ENCODE measurements around the gene IL22. TPM values are rescaled to one million over a fixed set of nuclear protein-coding genes. Genes with fewer than 3 reads are reported as not detected.

Gene IL22
- total and polyA plus RNA-seq, 4 donors = not detected

- no peaks in the 10 kb centered on the region for H3K4me1 ChIP-seq (ENCODE audit: control insufficient read depth in 4 of 4, insufficient read depth in 4 of 4, low read length in 3 of 4)
- TF ChIP-seq, protein P1, sequence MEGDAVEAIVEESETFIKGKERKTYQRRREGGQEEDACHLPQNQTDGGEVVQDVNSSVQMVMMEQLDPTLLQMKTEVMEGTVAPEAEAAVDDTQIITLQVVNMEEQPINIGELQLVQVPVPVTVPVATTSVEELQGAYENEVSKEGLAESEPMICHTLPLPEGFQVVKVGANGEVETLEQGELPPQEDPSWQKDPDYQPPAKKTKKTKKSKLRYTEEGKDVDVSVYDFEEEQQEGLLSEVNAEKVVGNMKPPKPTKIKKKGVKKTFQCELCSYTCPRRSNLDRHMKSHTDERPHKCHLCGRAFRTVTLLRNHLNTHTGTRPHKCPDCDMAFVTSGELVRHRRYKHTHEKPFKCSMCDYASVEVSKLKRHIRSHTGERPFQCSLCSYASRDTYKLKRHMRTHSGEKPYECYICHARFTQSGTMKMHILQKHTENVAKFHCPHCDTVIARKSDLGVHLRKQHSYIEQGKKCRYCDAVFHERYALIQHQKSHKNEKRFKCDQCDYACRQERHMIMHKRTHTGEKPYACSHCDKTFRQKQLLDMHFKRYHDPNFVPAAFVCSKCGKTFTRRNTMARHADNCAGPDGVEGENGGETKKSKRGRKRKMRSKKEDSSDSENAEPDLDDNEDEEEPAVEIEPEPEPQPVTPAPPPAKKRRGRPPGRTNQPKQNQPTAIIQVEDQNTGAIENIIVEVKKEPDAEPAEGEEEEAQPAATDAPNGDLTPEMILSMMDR (IDR thresholded peaks at IDR 0.05; ENCODE audit: low read depth, low read length, missing input control) = no peak
- no peak for TF ChIP-seq JUND (IDR thresholded peaks at IDR 0.05)
- TF ChIP-seq, protein P2, sequence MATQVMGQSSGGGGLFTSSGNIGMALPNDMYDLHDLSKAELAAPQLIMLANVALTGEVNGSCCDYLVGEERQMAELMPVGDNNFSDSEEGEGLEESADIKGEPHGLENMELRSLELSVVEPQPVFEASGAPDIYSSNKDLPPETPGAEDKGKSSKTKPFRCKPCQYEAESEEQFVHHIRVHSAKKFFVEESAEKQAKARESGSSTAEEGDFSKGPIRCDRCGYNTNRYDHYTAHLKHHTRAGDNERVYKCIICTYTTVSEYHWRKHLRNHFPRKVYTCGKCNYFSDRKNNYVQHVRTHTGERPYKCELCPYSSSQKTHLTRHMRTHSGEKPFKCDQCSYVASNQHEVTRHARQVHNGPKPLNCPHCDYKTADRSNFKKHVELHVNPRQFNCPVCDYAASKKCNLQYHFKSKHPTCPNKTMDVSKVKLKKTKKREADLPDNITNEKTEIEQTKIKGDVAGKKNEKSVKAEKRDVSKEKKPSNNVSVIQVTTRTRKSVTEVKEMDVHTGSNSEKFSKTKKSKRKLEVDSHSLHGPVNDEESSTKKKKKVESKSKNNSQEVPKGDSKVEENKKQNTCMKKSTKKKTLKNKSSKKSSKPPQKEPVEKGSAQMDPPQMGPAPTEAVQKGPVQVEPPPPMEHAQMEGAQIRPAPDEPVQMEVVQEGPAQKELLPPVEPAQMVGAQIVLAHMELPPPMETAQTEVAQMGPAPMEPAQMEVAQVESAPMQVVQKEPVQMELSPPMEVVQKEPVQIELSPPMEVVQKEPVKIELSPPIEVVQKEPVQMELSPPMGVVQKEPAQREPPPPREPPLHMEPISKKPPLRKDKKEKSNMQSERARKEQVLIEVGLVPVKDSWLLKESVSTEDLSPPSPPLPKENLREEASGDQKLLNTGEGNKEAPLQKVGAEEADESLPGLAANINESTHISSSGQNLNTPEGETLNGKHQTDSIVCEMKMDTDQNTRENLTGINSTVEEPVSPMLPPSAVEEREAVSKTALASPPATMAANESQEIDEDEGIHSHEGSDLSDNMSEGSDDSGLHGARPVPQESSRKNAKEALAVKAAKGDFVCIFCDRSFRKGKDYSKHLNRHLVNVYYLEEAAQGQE (IDR thresholded peaks at IDR 0.05) = no peak
- TF ChIP-seq RAD21 (IDR thresholded peaks at IDR 0.05) = no peak
- no peak for TF ChIP-seq RXRA (IDR thresholded peaks at IDR 0.05)
- DNase-seq (ENCODE audit: low spot score) = no peak
- WGBS = 76% methylated on average over 2 of the region's 2 CpGs
- H3K27me3 ChIP-seq (ENCODE audit: control insufficient read depth in 4 of 4, insufficient read depth in 4 of 4, low read length in 3 of 4) = peaks cover 0 to 2% (median 0%) of the 10 kb centered on the region in 4 donors
- no peaks in the 10 kb centered on the region for H3K36me3 ChIP-seq (ENCODE audit: control insufficient read depth in 4 of 4, insufficient read depth in 3 of 4, low read depth in 1 of 4, low read length in 3 of 4)
- H3K9ac ChIP-seq (ENCODE audit: low read depth in 1 of 2, low read length in 2 of 2) = no peak overlapping the region
- no peaks in the 10 kb centered on the region for H3K9me3 ChIP-seq (ENCODE audit: control insufficient read depth in 4 of 4, low read length in 3 of 4)
- no peak overlapping the region for H3K4me3 ChIP-seq (ENCODE audit: low read depth in 1 of 3, low read length in 3 of 3)
- H3K27ac ChIP-seq (ENCODE audit: low read depth in 1 of 2, low read length in 2 of 2) = no peak overlapping the region
These were observed 52.5 kb downstream of the IL22 start for GRCh38 chr12:68200854-68201253.

- no peak overlapping the region for H3K4me3 ChIP-seq (ENCODE audit: low read depth in 1 of 3, low read length in 3 of 3)
- TF ChIP-seq EGR1 (IDR thresholded peaks at IDR 0.05; ENCODE audit: low read depth in 2 of 2) = no peak
- TF ChIP-seq, protein P3, sequence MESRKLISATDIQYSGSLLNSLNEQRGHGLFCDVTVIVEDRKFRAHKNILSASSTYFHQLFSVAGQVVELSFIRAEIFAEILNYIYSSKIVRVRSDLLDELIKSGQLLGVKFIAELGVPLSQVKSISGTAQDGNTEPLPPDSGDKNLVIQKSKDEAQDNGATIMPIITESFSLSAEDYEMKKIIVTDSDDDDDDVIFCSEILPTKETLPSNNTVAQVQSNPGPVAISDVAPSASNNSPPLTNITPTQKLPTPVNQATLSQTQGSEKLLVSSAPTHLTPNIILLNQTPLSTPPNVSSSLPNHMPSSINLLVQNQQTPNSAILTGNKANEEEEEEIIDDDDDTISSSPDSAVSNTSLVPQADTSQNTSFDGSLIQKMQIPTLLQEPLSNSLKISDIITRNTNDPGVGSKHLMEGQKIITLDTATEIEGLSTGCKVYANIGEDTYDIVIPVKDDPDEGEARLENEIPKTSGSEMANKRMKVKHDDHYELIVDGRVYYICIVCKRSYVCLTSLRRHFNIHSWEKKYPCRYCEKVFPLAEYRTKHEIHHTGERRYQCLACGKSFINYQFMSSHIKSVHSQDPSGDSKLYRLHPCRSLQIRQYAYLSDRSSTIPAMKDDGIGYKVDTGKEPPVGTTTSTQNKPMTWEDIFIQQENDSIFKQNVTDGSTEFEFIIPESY (IDR thresholded peaks at IDR 0.05) = no peak
- no peaks in the 10 kb centered on the region for H3K36me3 ChIP-seq (ENCODE audit: control insufficient read depth in 4 of 4, insufficient read depth in 3 of 4, low read depth in 1 of 4, low read length in 3 of 4)
- no peak overlapping the region for H3K27ac ChIP-seq (ENCODE audit: low read depth in 1 of 2, low read length in 2 of 2)
- no peak overlapping the region for H3K9ac ChIP-seq (ENCODE audit: low read depth in 1 of 2, low read length in 2 of 2)
- DNase-seq (ENCODE audit: low spot score) = no peak
- 91% methylated on average over 1 of the region's 1 CpG for WGBS
- H3K27me3 ChIP-seq (ENCODE audit: control insufficient read depth in 4 of 4, insufficient read depth in 4 of 4, low read length in 3 of 4) = peaks cover 0 to 2% (median 0%) of the 10 kb centered on the region in 4 donors
- H3K4me1 ChIP-seq (ENCODE audit: control insufficient read depth in 4 of 4, insufficient read depth in 4 of 4, low read length in 3 of 4) = no peaks in the 10 kb centered on the region
- H3K9me3 ChIP-seq (ENCODE audit: control insufficient read depth in 4 of 4, low read length in 3 of 4) = no peaks in the 10 kb centered on the region
These were observed 54.3 kb downstream of the IL22 start for GRCh38 chr12:68199127-68199526.

DNA sequence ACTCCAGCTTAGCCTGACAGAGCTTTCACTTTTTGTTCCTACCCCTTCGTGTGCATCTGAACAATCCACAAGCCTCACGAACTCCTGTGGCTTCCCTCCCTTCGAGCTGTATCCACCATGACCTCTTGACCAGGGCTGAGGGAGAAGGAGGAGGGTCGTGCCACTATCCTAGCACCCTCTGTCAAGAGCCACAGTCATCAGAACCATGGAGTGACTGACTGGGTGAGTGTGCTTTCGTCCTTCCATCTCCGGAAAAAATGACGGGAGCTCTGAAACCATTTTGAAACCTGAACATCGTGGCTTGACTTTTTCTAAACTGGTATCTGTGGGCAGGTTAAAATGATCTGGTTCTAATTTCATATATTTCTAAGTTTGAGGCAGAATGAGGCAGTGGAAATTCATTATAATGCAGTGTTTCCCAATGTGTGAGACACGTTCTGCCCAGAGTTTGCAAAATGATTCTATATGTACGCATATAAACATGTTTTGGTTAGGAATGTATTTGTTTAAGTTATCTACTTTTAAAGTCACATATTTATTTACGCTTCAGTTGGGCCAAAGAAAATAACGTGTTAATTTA is 54.8 kb downstream of the IL22 start:
- no peak overlapping the region for H3K27ac ChIP-seq (ENCODE audit: low read depth in 1 of 2, low read length in 2 of 2)
- no peak overlapping the region for H3K4me3 ChIP-seq (ENCODE audit: low read depth in 1 of 3, low read length in 3 of 3)
- H3K36me3 ChIP-seq (ENCODE audit: control insufficient read depth in 4 of 4, insufficient read depth in 3 of 4, low read depth in 1 of 4, low read length in 3 of 4) = no peaks in the 10 kb centered on the region
- H3K9me3 ChIP-seq (ENCODE audit: control insufficient read depth in 4 of 4, low read length in 3 of 4) = no peaks in the 10 kb centered on the region
- no peak overlapping the region for H3K9ac ChIP-seq (ENCODE audit: low read depth in 1 of 2, low read length in 2 of 2)
- DNase-seq (ENCODE audit: low spot score) = no peak
- no peaks in the 10 kb centered on the region for H3K4me1 ChIP-seq (ENCODE audit: control insufficient read depth in 4 of 4, insufficient read depth in 4 of 4, low read length in 3 of 4)
- 77% methylated on average over 12 of the region's 12 CpGs for WGBS
- peaks cover 0 to 2% (median 0%) of the 10 kb centered on the region in 4 donors for H3K27me3 ChIP-seq (ENCODE audit: control insufficient read depth in 4 of 4, insufficient read depth in 4 of 4, low read length in 3 of 4)
- TF ChIP-seq JUND (IDR thresholded peaks at IDR 0.05) (no peak), TAF1 (conservative IDR thresholded peaks at IDR 0.05) (no peak), FOXA1 (IDR thresholded peaks at IDR 0.05) (no peak), EGR1 (IDR thresholded peaks at IDR 0.05; ENCODE audit: low read depth in 2 of 2) (no peak), YY1 (IDR thresholded peaks at IDR 0.05) (no peak), RAD21 (IDR thresholded peaks at IDR 0.05) (no peak), RXRA (IDR thresholded peaks at IDR 0.05) (no peak), SP1 (IDR thresholded peaks at IDR 0.05) (no peak), NR2F2 (IDR thresholded peaks at IDR 0.05) (no peak), GABPA (IDR thresholded peaks at IDR 0.05 in 1 of 2, conservative IDR thresholded peaks at IDR 0.05 in 1 of 2) (no peak), HNF4G (IDR thresholded peaks at IDR 0.05) (no peak), HNF4A (conservative IDR thresholded peaks at IDR 0.05) (no peak), FOXA2 (IDR thresholded peaks at IDR 0.05) (no peak)
- TF ChIP-seq, protein P1 (IDR thresholded peaks at IDR 0.05; ENCODE audit: low read depth, low read length, missing input control) = no peak
- TF ChIP-seq, protein P3 (IDR thresholded peaks at IDR 0.05) = no peak
